SIG-M5 (cell line): ENCODE data around the gene PROK2.

Experiments used
- DNase-seq: peaks from one replicate; lab custom pipeline; 2025; lab: John Stamatoyannopoulos, UW

Gene PROK2, protein sequence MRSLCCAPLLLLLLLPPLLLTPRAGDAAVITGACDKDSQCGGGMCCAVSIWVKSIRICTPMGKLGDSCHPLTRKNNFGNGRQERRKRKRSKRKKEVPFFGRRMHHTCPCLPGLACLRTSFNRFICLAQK

GRCh38 chr3:71784914-71785531 is at the start of gene PROK2:
Gene PROK2 (minus strand): TSS chr3:71785148. CDS start chr3:71785052, 96 bp downstream.
- no peak for DNase-seq

DNA sequence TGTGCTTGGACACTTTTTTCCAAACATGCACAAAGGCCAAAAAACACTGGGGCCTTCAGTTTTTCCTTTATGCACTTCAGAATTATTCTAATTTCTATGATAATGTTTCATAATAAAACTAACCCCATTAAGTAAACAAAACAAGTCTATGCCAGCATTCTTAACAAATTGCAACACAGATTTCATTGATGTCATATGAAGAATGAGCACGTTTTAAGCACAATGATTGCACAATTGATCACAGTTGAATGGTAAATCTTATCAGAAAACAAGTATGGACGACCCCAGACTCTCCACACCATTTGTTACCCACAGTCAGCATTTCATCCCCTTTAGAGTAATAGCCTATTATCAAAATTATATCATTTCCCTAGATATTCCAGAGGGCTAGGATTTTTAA is 46.7 kb upstream of the PROK2 start:
- no peak for DNase-seq

GRCh38 chr3:71825551-71826283 is 40.8 kb upstream of the PROK2 start:
- no peak for DNase-seq

DNA sequence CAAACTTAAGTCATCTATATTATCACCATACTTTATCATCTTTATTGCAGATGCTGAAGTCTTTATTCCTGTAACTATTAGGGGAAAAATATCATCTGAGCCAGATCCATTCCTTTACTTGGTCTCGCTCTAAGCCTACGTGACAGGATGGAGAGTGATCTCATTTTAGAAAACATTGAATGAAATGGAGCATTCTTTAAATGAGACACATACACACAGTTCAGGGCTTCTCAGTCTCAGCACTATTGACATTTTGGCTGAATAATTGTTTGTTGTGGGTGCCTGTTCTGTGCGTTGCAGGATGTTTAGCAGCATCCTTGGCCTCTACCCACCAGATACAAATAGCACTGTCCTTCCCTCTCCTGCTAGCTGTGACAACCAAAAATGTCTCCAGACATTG is 36.2 kb upstream of the PROK2 start:
- no peak for DNase-seq

DNA sequence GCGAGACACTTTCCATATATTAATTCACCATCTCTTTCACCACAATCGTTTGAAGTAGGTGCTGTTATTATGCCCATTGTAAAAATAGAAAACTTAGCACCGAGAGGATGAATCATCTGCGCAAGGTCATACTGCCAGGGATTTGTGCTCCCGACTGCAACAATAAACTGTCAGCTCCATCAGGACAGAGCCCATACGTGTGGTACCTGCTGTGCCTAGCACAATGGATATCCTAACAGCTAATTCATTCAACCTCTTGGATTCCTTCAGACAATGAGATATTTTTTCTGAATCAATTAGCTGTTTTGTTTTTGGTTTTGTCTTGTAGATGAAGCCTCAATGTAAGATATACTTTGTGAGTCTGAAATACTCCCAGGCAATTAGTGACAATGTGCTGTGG is 32.3 kb upstream of the PROK2 start:
- no peak for DNase-seq

DNA sequence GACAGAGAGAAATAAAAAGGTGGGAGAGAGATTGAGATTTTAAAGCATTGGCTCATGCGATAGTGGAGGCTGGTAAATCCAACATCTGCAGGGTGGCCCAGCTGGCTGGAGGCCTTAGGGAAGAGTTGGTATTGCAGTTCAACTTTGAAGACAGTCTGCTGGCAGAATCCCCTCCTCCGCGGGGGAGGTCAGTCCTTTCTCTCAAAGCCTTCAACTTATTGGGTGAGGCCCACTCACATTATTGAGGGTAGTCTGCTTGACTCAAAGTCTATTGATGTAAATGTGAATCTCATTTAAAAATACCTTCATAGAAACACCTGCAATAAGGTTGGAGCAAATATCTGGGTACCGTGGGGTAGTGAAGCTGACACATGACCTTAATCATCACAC is 31.8 kb upstream of the PROK2 start:
- DNase-seq = no peak

- DNase-seq = no peak
These were observed 30.6 kb upstream of the PROK2 start for GRCh38 chr3:71815340-71816067.

DNA sequence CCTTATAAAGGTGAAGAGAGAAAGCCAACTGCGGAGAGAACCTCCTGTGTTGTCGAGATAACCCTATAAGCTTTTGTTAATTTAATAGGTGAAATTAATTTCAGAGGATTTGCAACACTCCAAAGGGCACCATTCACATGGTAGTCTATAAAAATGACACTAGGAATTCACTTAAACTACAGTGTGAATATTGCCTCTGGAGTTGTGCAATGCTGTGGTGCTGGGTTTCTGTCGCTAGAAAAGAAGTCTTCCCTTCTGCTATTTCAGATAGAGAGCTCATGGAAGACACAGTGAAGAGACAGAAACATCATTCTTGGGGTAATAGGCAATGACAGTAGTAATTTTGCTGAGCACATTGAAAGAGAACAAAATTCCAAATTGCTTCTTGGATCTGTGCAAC is 28.8 kb upstream of the PROK2 start:
- DNase-seq = no peak

- no peak for DNase-seq
These were observed 28.1 kb upstream of the PROK2 start for GRCh38 chr3:71813073-71813472.

- DNase-seq = no peak
These were observed 25.1 kb upstream of the PROK2 start for GRCh38 chr3:71810056-71810455.

- DNase-seq = no peak
These were observed 24.5 kb upstream of the PROK2 start for GRCh38 chr3:71809321-71810026.

- no peak for DNase-seq
These were observed 21.8 kb upstream of the PROK2 start for GRCh38 chr3:71806736-71807135.

DNA sequence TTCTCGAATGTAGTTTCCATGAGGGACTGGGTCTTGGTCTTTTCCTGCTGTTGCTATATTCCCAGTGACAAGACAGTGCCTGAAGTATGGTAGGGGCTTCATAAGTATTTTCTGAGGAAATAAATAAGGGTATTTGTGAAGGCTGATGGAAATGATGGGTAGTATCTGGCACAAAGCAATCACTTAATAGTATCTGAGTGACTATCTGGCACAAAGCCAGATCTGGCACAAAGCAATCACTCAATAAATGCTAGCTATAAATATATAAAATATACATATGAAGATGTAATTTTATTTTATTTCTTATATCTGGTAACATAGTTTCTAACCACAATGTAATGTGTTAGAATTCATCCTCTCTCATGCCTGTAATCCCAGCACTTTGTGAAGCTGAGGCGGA is 20.7 kb upstream of the PROK2 start:
- no peak for DNase-seq

GRCh38 chr3:71805199-71805598 is 20.3 kb upstream of the PROK2 start:
- DNase-seq = no peak

DNA sequence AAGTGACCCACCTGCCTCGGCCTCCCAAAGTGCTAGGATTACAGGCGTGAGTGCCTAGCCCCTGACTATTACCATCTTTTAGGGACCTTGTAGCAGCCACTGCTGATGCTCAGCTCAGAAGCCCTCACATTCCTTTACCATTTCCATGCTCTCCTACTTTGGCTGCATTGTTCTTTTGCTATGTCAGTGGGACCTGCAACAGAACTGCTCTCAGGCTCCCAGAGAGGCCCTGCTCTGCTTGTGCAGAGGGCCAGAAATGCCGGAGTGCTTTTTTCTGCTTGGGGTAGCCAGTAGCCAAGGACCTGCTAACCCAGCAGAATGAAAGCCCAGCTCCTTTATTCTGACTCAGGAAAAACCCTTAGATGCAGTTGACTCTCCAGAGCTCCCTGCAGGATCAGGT is 18.3 kb upstream of the PROK2 start:
- no peak for DNase-seq

DNA sequence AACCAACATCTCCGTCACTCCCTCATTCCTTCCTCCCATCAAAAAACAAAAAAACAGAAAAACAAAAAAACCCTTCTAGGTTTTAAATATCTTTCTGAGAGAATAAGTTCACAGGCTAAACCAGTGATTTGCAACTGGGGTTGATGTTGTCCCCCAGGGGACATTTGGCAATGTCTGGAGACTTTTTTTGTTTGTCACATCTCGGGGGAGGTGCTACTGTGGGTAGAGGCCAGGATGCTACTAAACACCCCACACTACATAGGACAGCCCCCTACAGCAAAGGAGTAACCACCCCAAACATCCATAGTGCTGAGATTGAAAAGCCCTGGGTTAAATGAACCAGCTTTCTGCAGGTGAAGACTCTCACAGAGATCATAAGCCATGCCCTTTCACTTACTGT is 17.0 kb upstream of the PROK2 start:
- no peak for DNase-seq

DNA sequence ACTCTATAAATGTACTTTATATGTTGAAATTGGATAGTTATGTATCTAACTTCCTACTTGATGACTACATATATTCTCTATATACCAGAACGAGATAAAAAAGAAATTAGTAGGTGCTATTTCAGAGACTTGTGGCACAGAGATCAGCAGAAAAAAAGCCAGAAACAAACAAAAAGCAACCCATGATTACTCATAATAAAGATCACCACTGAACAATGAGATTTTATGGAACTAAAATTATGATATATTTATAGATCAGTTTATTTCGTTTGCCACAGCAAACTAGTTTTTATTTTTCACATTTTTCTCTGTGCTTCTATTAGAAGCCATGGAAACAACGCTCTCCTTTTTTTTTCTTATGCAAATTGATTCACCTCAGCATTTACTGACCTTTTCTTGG is 15.1 kb upstream of the PROK2 start:
- no peak for DNase-seq

GRCh38 chr3:71797455-71797854 is 12.5 kb upstream of the PROK2 start:
- DNase-seq = no peak

DNA sequence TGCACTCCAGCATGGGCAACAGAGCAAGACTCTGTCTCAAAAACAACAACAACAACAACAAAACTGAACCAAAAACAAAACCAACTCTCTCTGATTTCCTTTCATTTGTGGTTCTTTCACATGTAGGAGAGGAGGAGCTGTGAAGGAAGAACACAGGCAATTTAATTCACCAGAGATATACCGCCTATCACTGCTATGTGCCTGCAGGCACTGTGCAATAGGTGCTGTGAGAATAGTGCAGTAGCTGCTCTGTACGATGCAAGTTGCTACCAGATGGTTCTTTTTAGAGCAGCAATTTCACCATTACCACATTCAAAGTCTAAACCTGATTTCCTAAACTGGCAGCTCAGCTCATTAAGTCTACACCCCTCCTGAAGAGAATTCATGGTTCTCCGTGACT is 11.3 kb upstream of the PROK2 start:
- no peak for DNase-seq

DNA sequence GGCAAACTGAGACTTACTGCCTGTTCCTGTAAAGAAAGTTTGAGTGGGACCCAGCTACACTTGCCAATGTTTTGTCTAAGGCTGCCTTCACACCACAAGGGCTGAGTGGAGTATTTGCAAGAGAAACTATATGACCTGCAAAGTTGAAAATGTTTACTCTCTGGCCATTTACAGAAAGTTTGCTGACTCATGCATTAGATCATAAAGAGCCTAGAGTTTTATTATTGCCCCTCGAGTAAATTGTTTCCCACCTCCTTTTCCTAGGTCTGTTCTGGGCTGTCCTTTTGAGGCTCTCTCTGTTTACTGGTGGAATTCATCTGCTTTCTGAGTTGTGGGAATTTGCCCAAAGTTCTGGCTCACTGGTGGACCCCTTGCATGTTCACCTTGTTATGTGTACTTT is 6.7 kb upstream of the PROK2 start:
- no peak for DNase-seq

DNA sequence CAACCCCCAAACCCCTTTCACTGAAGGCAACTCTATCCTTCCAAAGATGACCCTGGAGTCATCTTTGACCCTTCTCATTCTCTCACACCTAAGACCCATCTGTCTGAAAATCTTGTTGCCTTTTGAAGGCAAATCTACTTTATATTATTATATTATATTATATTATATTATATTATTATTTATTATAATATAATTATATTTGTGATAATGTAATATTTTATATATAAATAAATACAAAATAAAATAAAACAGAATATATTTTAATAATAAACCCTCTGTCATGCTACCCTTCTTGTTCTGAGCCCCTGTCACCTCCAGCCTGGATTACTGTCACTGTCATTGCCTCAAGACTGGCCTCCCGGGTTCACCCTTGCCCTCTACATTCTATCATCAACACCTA is 5.0 kb upstream of the PROK2 start:
- no peak for DNase-seq

GRCh38 chr3:71787851-71788405 is 3.0 kb upstream of the PROK2 start:
- no peak for DNase-seq
